GM12864 (cell line): ENCODE measurements around the gene RHOD.
A peak's percentile ranks its signal among the peaks of the same experiment; 100 is the strongest.

Source experiments
- DNase-seq: peaks from one replicate; pipeline ENCODE4 v3.0.0-alpha.2; 2011; ENCODE audit warnings: low read depth
- H3K4me3 ChIP-seq: 2 replicates; pipeline ENCODE4 v1.5.1; 2011; ENCODE audit warnings: mild to moderate bottlenecking, low read depth, low read length, control low read depth
- CTCF ChIP-seq: IDR thresholded peaks from 2 replicates; pipeline ENCODE4 v1.5.1; 2011; ENCODE audit warnings: low read depth, mild to moderate bottlenecking, moderate library complexity, low read length, control low read depth, inconsistent platforms; ENCODE audit errors: missing control alignments

Gene RHOD

GRCh38 chr11:67105964-67106363 is 49.3 kb downstream of the RHOD start:
- no peak overlapping the region for H3K4me3 ChIP-seq
- TF ChIP-seq CTCF = no peak
- DNase-seq = no peak

GRCh38 chr11:67111261-67111660 is 54.6 kb downstream of the RHOD start:
- no peak overlapping the region for H3K4me3 ChIP-seq
- TF ChIP-seq CTCF = no peak
- no peak for DNase-seq

GRCh38 chr11:67113231-67113721 is 56.6 kb downstream of the RHOD start:
- DNase-seq = peak; percentile 98
- no peak overlapping the region for H3K4me3 ChIP-seq
- peak; percentile 2 for TF ChIP-seq CTCF

- no peak for DNase-seq
- TF ChIP-seq CTCF = no peak
- peak overlapping the region; percentile 16; the same call in 1 of the 2 replicates for H3K4me3 ChIP-seq
Measured at GRCh38 chr11:67114275-67114896, 57.7 kb downstream of the RHOD start.

- no peak for DNase-seq
- TF ChIP-seq CTCF = no peak
- H3K4me3 ChIP-seq = no peak overlapping the region
Measured at GRCh38 chr11:67116758-67117105, 60.1 kb downstream of the RHOD start.

- no peak for TF ChIP-seq CTCF
- peak overlapping the region; percentile 59; the same call in 1 of the 2 replicates for H3K4me3 ChIP-seq
- DNase-seq = no peak
Measured at GRCh38 chr11:67117176-67117575, 60.5 kb downstream of the RHOD start.

GRCh38 chr11:67117672-67118180 is 61.1 kb downstream of the RHOD start:
- peak overlapping the region; percentile 59 for H3K4me3 ChIP-seq
- no peak for DNase-seq
- TF ChIP-seq CTCF = no peak
